ENCODE data around the gene KIF13A.

KIF13A gene

GRCh38 chr6:17886891-17887290 is 100.5 kb downstream of the KIF13A start:
- TF ChIP-seq CTCF (conservative IDR thresholded peaks at IDR 0.05; ENCODE audit: low read length), result no peak
- DNase-seq (ENCODE audit: low read depth), result peak; percentile 82

GRCh38 chr6:17885889-17886576 is 101.4 kb downstream of the KIF13A start:
- TF ChIP-seq CTCF (conservative IDR thresholded peaks at IDR 0.05; ENCODE audit: low read length), result no peak
- H3K4me3 ChIP-seq (ENCODE audit: low read length), result no peak overlapping the region
- DNase-seq (ENCODE audit: low read depth), result no peak

More at GRCh38 chr6:17886891-17887290, 100.5 kb downstream of the KIF13A start:
- H3K4me3 ChIP-seq (ENCODE audit: low read length), result no peak overlapping the region

GRCh38 chr6:17884498-17885478 is 102.6 kb downstream of the KIF13A start:
- no peak overlapping the region for H3K4me3 ChIP-seq (ENCODE audit: low read length)
- TF ChIP-seq CTCF (conservative IDR thresholded peaks at IDR 0.05; ENCODE audit: low read length), result no peak
- DNase-seq (ENCODE audit: low read depth), result peak; percentile 22

GRCh38 chr6:17883665-17884497 is 103.6 kb downstream of the KIF13A start:
- H3K4me3 ChIP-seq (ENCODE audit: low read length), result no peak overlapping the region
- no peak for TF ChIP-seq CTCF (conservative IDR thresholded peaks at IDR 0.05; ENCODE audit: low read length)
- no peak for DNase-seq (ENCODE audit: low read depth)

GRCh38 chr6:17881085-17881858 is 106.2 kb downstream of the KIF13A start:
- TF ChIP-seq CTCF (conservative IDR thresholded peaks at IDR 0.05; ENCODE audit: low read length), result no peak
- peak; percentile 73 for DNase-seq (ENCODE audit: low read depth)
- H3K4me3 ChIP-seq (ENCODE audit: low read length), result no peak overlapping the region

GRCh38 chr6:17879184-17879583 is 108.3 kb downstream of the KIF13A start:
- no peak overlapping the region for H3K4me3 ChIP-seq (ENCODE audit: low read length)
- no peak for DNase-seq (ENCODE audit: low read depth)
- TF ChIP-seq CTCF (conservative IDR thresholded peaks at IDR 0.05; ENCODE audit: low read length), result no peak
